Activated naive CD4-positive, alpha-beta T cell treated with anti-CD3 and anti-CD28 coated beads for 36 hours (primary cell): Measurements from ENCODE around the gene STXBP5L. TPM values are rescaled to one million over a fixed set of nuclear protein-coding genes. Genes with fewer than 3 reads are reported as not detected.
"Not testable (repeated sequence)": the region's sequence is repeated elsewhere in the genome, so short reads cannot be mapped to it uniquely, and the experiment has no call there.

ENCODE experiments used
- CTCF ChIA-PET: fragments of 350-600 bp; sonication (Branson Sonifier 250); formaldehyde crosslinking; loops from one replicate; lab custom pipeline; 2021; ENCODE audit warnings: antibody characterized with exemption; lab: Charles Lee
- DNase-seq: peaks from one replicate; pipeline ENCODE4 v3.0.0-alpha.2; 2020
- H3K27ac Mint-ChIP-seq: one replicate; pipeline ENCODE4 v1.8.0; 2021; ENCODE audit warnings: mild to moderate bottlenecking, mixed read lengths
- H3K27me3 Mint-ChIP-seq: one replicate; pipeline ENCODE4 v1.8.0; 2021; ENCODE audit warnings: low read depth, mixed read lengths
- H3K36me3 Mint-ChIP-seq: one replicate; pipeline ENCODE4 v1.8.0; 2021; ENCODE audit warnings: low read depth, mixed read lengths
- H3K4me1 Mint-ChIP-seq: one replicate; pipeline ENCODE4 v1.8.0; 2021; ENCODE audit warnings: low read depth, mixed read lengths
- H3K4me3 Mint-ChIP-seq: one replicate; pipeline ENCODE4 v1.8.0; 2021; ENCODE audit warnings: mild to moderate bottlenecking, moderate library complexity, mixed read lengths
- H3K9me3 Mint-ChIP-seq: one replicate; pipeline ENCODE4 v1.8.0; 2021; ENCODE audit warnings: mixed read lengths
- intact Hi-C: fragments of 100-400 bp; cut with micrococcal nuclease; formaldehyde crosslinking; loops from one replicate; pipeline ENCODE4 v1.15.1; 2023
- total RNA-seq, 2 experiments: library from RNA; stranded (reverse); gene quantifications; one replicate each; pipeline ENCODE4 v1.2.3, GENCODE V29; 2021

STXBP5L gene
- not detected for total RNA-seq

- H3K4me1 Mint-ChIP-seq = peaks cover 18% of the 10 kb centered on the region
- H3K9me3 Mint-ChIP-seq = peaks cover 2% of the 10 kb centered on the region
- H3K36me3 Mint-ChIP-seq = peaks cover 1% of the 10 kb centered on the region
- CTCF ChIA-PET = no interaction called here
- H3K27ac Mint-ChIP-seq = no peak within 1 kb of the TSS
- intact Hi-C loops = loop anchor here (5.0 kb wide), 1 partner anchor 311 kb away; the partner anchor contains the start of gene NDUFB4
- peak within 1 kb of the TSS; percentile 64 for H3K4me3 Mint-ChIP-seq
- DNase-seq = peak; percentile 64
- peaks cover 57% of the 10 kb centered on the region for H3K27me3 Mint-ChIP-seq
Observed at GRCh38 chr3:120908030-120908794, at the start of gene STXBP5L. STXBP5L (plus strand) TSS chr3:120908205; CDS start chr3:120909579, 1,374 bp downstream.

GRCh38 chr3:120858521-120858920, 49.5 kb upstream of the STXBP5L start:
- Mint-ChIP-seq H3K27ac (no peak overlapping the region), H3K4me1 (no peaks in the 10 kb centered on the region), H3K4me3 (no peak overlapping the region), H3K36me3 (no peaks in the 10 kb centered on the region), H3K27me3 (peaks cover 17% of the 10 kb centered on the region), H3K9me3 (no peaks in the 10 kb centered on the region)
- intact Hi-C loops = no loop called here
- DNase-seq = no peak
- CTCF ChIA-PET = no interaction called here

- H3K36me3 Mint-ChIP-seq = no peaks in the 10 kb centered on the region
- H3K4me3 Mint-ChIP-seq = no peak overlapping the region
- intact Hi-C loops = no loop called here
- no peak for DNase-seq
- no peak overlapping the region for H3K27ac Mint-ChIP-seq
- H3K9me3 Mint-ChIP-seq = no peaks in the 10 kb centered on the region
- H3K4me1 Mint-ChIP-seq = no peaks in the 10 kb centered on the region
- CTCF ChIA-PET = no interaction called here
- peaks cover 32% of the 10 kb centered on the region for H3K27me3 Mint-ChIP-seq
Observed at GRCh38 chr3:120864541-120864940, 43.5 kb upstream of the STXBP5L start.

GRCh38 chr3:120875507-120875906, 32.5 kb upstream of the STXBP5L start:
- Mint-ChIP-seq H3K27me3 (peaks cover 23% of the 10 kb centered on the region), H3K36me3 (no peaks in the 10 kb centered on the region), H3K4me3 (no peak overlapping the region), H3K9me3 (no peaks in the 10 kb centered on the region), H3K4me1 (no peaks in the 10 kb centered on the region), H3K27ac (no peak overlapping the region)
- intact Hi-C loops = no loop called here
- no peak for DNase-seq
- CTCF ChIA-PET = no interaction called here

- intact Hi-C loops = no loop called here
- no peak for DNase-seq
- H3K36me3 Mint-ChIP-seq = no peaks in the 10 kb centered on the region
- no peak overlapping the region for H3K27ac Mint-ChIP-seq
- H3K4me1 Mint-ChIP-seq = no peaks in the 10 kb centered on the region
- CTCF ChIA-PET = no interaction called here
- peaks cover 23% of the 10 kb centered on the region for H3K27me3 Mint-ChIP-seq
- no peak overlapping the region for H3K4me3 Mint-ChIP-seq
- no peaks in the 10 kb centered on the region for H3K9me3 Mint-ChIP-seq
Observed at GRCh38 chr3:120875989-120876388, 32.0 kb upstream of the STXBP5L start.

GRCh38 chr3:120879411-120879810, 28.6 kb upstream of the STXBP5L start:
- CTCF ChIA-PET = no interaction called here
- Mint-ChIP-seq H3K27ac (no peak overlapping the region), H3K9me3 (no peaks in the 10 kb centered on the region), H3K4me3 (no peak overlapping the region), H3K36me3 (no peaks in the 10 kb centered on the region), H3K27me3 (peaks cover 15% of the 10 kb centered on the region), H3K4me1 (no peaks in the 10 kb centered on the region)
- intact Hi-C loops = no loop called here
- DNase-seq = no peak

- H3K9me3 Mint-ChIP-seq = peaks cover 3% of the 10 kb centered on the region
- CTCF ChIA-PET = no interaction called here
- no peak overlapping the region for H3K4me3 Mint-ChIP-seq
- DNase-seq = no peak
- intact Hi-C loops = no loop called here
- peaks cover 8% of the 10 kb centered on the region for H3K27me3 Mint-ChIP-seq
- no peak overlapping the region for H3K27ac Mint-ChIP-seq
- H3K36me3 Mint-ChIP-seq = no peaks in the 10 kb centered on the region
- H3K4me1 Mint-ChIP-seq = no peaks in the 10 kb centered on the region
Observed at GRCh38 chr3:120892921-120893320, 15.1 kb upstream of the STXBP5L start.

- peaks cover 10% of the 10 kb centered on the region for H3K27me3 Mint-ChIP-seq
- no peaks in the 10 kb centered on the region for H3K36me3 Mint-ChIP-seq
- no peak overlapping the region for H3K4me3 Mint-ChIP-seq
- H3K9me3 Mint-ChIP-seq = peaks cover 5% of the 10 kb centered on the region
- no peak overlapping the region for H3K27ac Mint-ChIP-seq
- no peak for DNase-seq
- intact Hi-C loops = no loop called here
- H3K4me1 Mint-ChIP-seq = no peaks in the 10 kb centered on the region
- CTCF ChIA-PET = no interaction called here
Observed at GRCh38 chr3:120894316-120895057, 13.5 kb upstream of the STXBP5L start.

GRCh38 chr3:120901716-120902115, 6.3 kb upstream of the STXBP5L start:
- intact Hi-C loops, DNase-seq, H3K36me3 Mint-ChIP-seq, H3K4me3 Mint-ChIP-seq, H3K4me1 Mint-ChIP-seq, CTCF ChIA-PET, H3K9me3 Mint-ChIP-seq, H3K27ac Mint-ChIP-seq: not testable (repeated sequence)
- H3K27me3 Mint-ChIP-seq = peaks cover 18% of the 10 kb centered on the region

GRCh38 chr3:120903221-120903620, 4.8 kb upstream of the STXBP5L start:
- no peak overlapping the region for H3K27ac Mint-ChIP-seq
- intact Hi-C loops = no loop called here
- peaks cover 31% of the 10 kb centered on the region for H3K27me3 Mint-ChIP-seq
- peaks cover 7% of the 10 kb centered on the region for H3K4me1 Mint-ChIP-seq
- H3K36me3 Mint-ChIP-seq = peaks cover 1% of the 10 kb centered on the region
- no peak for DNase-seq
- peaks cover 4% of the 10 kb centered on the region for H3K9me3 Mint-ChIP-seq
- CTCF ChIA-PET = no interaction called here
- no peak overlapping the region for H3K4me3 Mint-ChIP-seq

- CTCF ChIA-PET = no interaction called here
- peaks cover 1% of the 10 kb centered on the region for H3K36me3 Mint-ChIP-seq
- no peak overlapping the region for H3K27ac Mint-ChIP-seq
- intact Hi-C loops = loop anchor here (5.0 kb wide), 1 partner anchor 310 kb away; the partner anchor contains the start of gene NDUFB4
- peaks cover 2% of the 10 kb centered on the region for H3K9me3 Mint-ChIP-seq
- peaks cover 55% of the 10 kb centered on the region for H3K27me3 Mint-ChIP-seq
- no peak overlapping the region for H3K4me3 Mint-ChIP-seq
- H3K4me1 Mint-ChIP-seq = peaks cover 18% of the 10 kb centered on the region
- no peak for DNase-seq
Observed at GRCh38 chr3:120907659-120908029, 361 bp upstream of the STXBP5L start.

- H3K4me3 Mint-ChIP-seq = peak overlapping the region; percentile 27
- CTCF ChIA-PET = no interaction called here
- H3K4me1 Mint-ChIP-seq = peaks cover 18% of the 10 kb centered on the region
- peaks cover 1% of the 10 kb centered on the region for H3K36me3 Mint-ChIP-seq
- no peak overlapping the region for H3K27ac Mint-ChIP-seq
- H3K27me3 Mint-ChIP-seq = peaks cover 54% of the 10 kb centered on the region
- no peak for DNase-seq
- peaks cover 2% of the 10 kb centered on the region for H3K9me3 Mint-ChIP-seq
- intact Hi-C loops = loop anchor here (5.0 kb wide), 1 partner anchor 312 kb away; the partner anchor contains the start of gene NDUFB4
Observed at GRCh38 chr3:120908795-120909601, 993 bp downstream of the STXBP5L start.
